Measurements from ENCODE around the gene WNT2.

- TF ChIP-seq SIN3A (IDR thresholded peaks at IDR 0.05; ENCODE audit: borderline replicate concordance, insufficient read depth, low read length) (no peak), TAF1 (IDR thresholded peaks at IDR 0.05; ENCODE audit: borderline replicate concordance, insufficient read depth, low read length) (no peak), POLR2AphosphoS5 (IDR thresholded peaks at IDR 0.05; ENCODE audit: low read depth, low read length) (no peak), REST (IDR thresholded peaks at IDR 0.05; ENCODE audit: insufficient read depth in 1 of 2, low read depth in 2 of 2, low read length in 2 of 2) (no peak), FOXP2 (optimal IDR thresholded peaks at IDR 0.05; ENCODE audit: borderline replicate concordance, extremely low read depth, extremely low read length, insufficient read depth) (no peak)
Measured at GRCh38 chr7:117332031-117332430, 9.2 kb upstream of the WNT2 start.

Data from PFSK-1 (cell line).